ENCODE data around the gene LYVE1. TPM values are rescaled to one million over a fixed set of nuclear protein-coding genes. Genes with fewer than 3 reads are reported as not detected.

LYVE1 gene
- total and polyA plus RNA-seq, 5 donors from 2014 or later = not detected

DNA sequence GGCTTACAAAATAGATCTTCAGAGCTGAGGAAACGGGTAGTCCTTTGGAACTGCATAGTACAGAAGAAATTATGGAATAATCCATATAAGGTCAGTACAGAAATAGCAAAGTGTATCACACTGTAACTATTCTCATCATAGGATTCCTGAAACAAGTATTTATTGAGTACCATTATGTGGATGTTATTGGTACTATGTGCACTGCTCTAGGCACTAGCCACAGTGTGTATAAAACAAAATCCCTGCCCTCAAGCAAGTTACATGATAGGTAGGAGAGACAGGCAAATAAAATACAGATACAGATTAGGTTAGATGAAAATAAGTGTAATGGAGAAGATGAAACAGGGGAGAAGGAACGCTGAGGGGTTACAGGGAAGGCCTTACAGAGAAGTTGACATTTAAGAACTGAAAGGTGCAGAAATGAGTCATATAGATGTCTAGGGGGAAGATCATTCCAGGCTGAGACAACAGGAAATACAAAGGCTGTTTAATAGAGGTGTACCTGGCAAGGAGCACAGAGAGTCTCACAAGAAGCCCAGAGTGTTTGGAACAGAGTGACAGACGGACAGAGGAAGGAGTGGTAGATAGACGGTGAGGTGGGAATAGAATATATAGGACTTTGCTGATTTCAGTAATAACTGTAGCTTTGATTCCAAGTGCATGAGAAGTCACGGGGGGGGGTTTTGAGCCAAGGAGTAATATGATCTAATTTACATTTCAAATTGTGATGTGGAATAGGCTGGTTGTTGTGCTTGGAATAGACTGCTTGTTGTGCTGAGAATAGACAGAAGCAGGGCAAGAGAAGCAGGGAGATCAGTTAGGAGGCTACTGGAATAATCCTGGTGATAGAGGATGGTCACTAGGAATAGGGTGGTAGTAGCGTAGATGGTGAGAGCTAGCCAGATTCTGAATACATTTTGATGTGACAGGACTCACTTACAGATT, 41.2 kb downstream of the LYVE1 start:
- peaks cover 32% of the 10 kb centered on the region for H3K36me3 Mint-ChIP-seq

GRCh38 chr11:10524471-10524870, 44.0 kb downstream of the LYVE1 start:
- Mint-ChIP-seq H3K27me3 (no peaks in the 10 kb centered on the region), H3K36me3 (peaks cover 35% of the 10 kb centered on the region), H3K9me3 (no peaks in the 10 kb centered on the region), H3K4me3 (no peak overlapping the region), H3K4me1 (peaks cover 3 to 14% (median 7%) of the 10 kb centered on the region in 4 donors), H3K27ac (no peak overlapping the region)
- ATAC-seq (ENCODE audit: low read depth in 2 of 2) = no peak
- H3K4me3 ChIP-seq (ENCODE audit: low read depth, low read length) = no peak overlapping the region
- peaks cover 64% of the 10 kb centered on the region for H3K36me3 ChIP-seq (ENCODE audit: control insufficient read depth, insufficient read depth, low read length)
- no peak for DNase-seq
- no peaks in the 10 kb centered on the region for H3K27me3 ChIP-seq (ENCODE audit: control insufficient read depth, insufficient read depth, low read length)
- H3K9me3 ChIP-seq (ENCODE audit: control insufficient read depth in 2 of 2, low read length in 2 of 2) = no peaks in the 10 kb centered on the region
- no peak overlapping the region for H3K27ac ChIP-seq (ENCODE audit: insufficient read depth, low read length, poor library complexity, severe bottlenecking)
- H3K4me1 ChIP-seq (ENCODE audit: control insufficient read depth, insufficient read depth, low read length, poor library complexity, severe bottlenecking) = no peaks in the 10 kb centered on the region

More for the DNA sequence above, 41.2 kb downstream of the LYVE1 start:
- H3K4me1 ChIP-seq (ENCODE audit: control insufficient read depth, insufficient read depth, low read length, poor library complexity, severe bottlenecking) = no peaks in the 10 kb centered on the region
- Mint-ChIP-seq H3K9me3 (no peaks in the 10 kb centered on the region), H3K4me1 (peaks cover 3 to 14% (median 8%) of the 10 kb centered on the region in 4 donors), H3K27me3 (no peaks in the 10 kb centered on the region), H3K4me3 (no peak overlapping the region), H3K27ac (peak overlapping the region; percentile 13 to 40 (median 31))
- H3K9me3 ChIP-seq (ENCODE audit: control insufficient read depth in 2 of 2, low read length in 2 of 2) = no peaks in the 10 kb centered on the region
- no peak overlapping the region for H3K4me3 ChIP-seq (ENCODE audit: low read depth, low read length)
- ATAC-seq (ENCODE audit: low read depth in 2 of 2) (peak; percentile 65 to 68), DNase-seq (peak in 1 of 3 donors; percentile 35)
- no peaks in the 10 kb centered on the region for H3K27me3 ChIP-seq (ENCODE audit: control insufficient read depth, insufficient read depth, low read length)
- no peak overlapping the region for H3K27ac ChIP-seq (ENCODE audit: insufficient read depth, low read length, poor library complexity, severe bottlenecking)
- peaks cover 58% of the 10 kb centered on the region for H3K36me3 ChIP-seq (ENCODE audit: control insufficient read depth, insufficient read depth, low read length)

GRCh38 chr11:10522921-10523320, 45.5 kb downstream of the LYVE1 start:
- Histone ChIP-seq H3K4me3 (ENCODE audit: low read depth, low read length) (no peak overlapping the region), H3K36me3 (ENCODE audit: control insufficient read depth, insufficient read depth, low read length) (peaks cover 55% of the 10 kb centered on the region), H3K9me3 (ENCODE audit: control insufficient read depth in 2 of 2, low read length in 2 of 2) (no peaks in the 10 kb centered on the region), H3K27ac (ENCODE audit: insufficient read depth, low read length, poor library complexity, severe bottlenecking) (no peak overlapping the region), H3K27me3 (ENCODE audit: control insufficient read depth, insufficient read depth, low read length) (no peaks in the 10 kb centered on the region), H3K4me1 (ENCODE audit: control insufficient read depth, insufficient read depth, low read length, poor library complexity, severe bottlenecking) (no peaks in the 10 kb centered on the region)
- Mint-ChIP-seq H3K27ac (no peak overlapping the region), H3K4me3 (no peak overlapping the region), H3K4me1 (peaks cover under 1 to 14% (median 8%) of the 10 kb centered on the region in 4 donors), H3K9me3 (no peaks in the 10 kb centered on the region), H3K27me3 (no peaks in the 10 kb centered on the region), H3K36me3 (peaks cover 32% of the 10 kb centered on the region)
- DNase-seq (peak in 1 of 3 donors; percentile 28), ATAC-seq (ENCODE audit: low read depth in 2 of 2) (no peak)

DNA sequence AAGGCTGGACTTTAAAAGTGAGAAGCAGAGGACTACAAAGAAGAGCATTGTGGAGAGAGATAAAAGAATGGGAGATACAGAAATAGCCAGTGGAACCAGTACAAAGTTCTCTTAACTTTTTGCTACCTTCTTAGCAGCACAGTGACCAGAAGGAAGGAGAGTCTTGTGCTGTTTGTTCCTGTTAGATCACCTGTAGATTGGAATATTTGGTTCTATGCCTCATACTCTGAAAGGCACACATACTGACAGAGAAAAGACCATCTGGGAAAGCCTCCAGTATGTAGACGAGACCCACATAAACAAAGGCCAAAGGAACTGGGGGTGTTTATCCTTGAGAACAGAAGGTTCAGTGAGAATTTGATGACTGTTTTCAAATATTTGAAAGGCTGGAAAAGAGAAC, 46.2 kb downstream of the LYVE1 start:
- Mint-ChIP-seq H3K27ac (peak overlapping the region in 1 of 3 donors; percentile 8), H3K4me1 (peaks cover 3 to 10% (median 8%) of the 10 kb centered on the region in 4 donors), H3K27me3 (no peaks in the 10 kb centered on the region), H3K9me3 (no peaks in the 10 kb centered on the region), H3K4me3 (no peak overlapping the region), H3K36me3 (peaks cover 28% of the 10 kb centered on the region)
- DNase-seq (no peak), ATAC-seq (ENCODE audit: low read depth in 2 of 2) (no peak)
- H3K4me3 ChIP-seq (ENCODE audit: low read depth, low read length) = no peak overlapping the region
- no peak overlapping the region for H3K27ac ChIP-seq (ENCODE audit: insufficient read depth, low read length, poor library complexity, severe bottlenecking)
- H3K9me3 ChIP-seq (ENCODE audit: control insufficient read depth in 2 of 2, low read length in 2 of 2) = no peaks in the 10 kb centered on the region
- H3K27me3 ChIP-seq (ENCODE audit: control insufficient read depth, insufficient read depth, low read length) = no peaks in the 10 kb centered on the region
- peaks cover 53% of the 10 kb centered on the region for H3K36me3 ChIP-seq (ENCODE audit: control insufficient read depth, insufficient read depth, low read length)
- H3K4me1 ChIP-seq (ENCODE audit: control insufficient read depth, insufficient read depth, low read length, poor library complexity, severe bottlenecking) = no peaks in the 10 kb centered on the region

DNA sequence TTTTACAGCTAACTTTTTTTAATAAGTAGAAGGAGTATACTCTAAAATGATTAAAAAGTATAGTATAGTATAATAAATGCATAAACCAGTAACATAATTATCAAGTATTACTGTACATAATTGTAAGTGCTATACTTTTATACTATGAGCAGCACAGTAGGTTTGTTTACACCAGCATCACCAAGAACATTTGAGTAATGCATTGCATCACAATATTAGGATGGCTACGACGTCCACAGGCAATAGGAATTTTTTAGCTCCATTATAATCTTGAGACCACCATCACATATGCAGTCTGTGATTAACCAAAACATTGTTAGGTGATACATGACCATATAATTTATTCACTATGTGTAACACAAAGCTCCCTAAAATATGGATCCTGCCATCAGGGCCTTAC, 47.9 kb downstream of the LYVE1 start:
- H3K4me1 Mint-ChIP-seq = peaks cover 0 to 11% (median 5%) of the 10 kb centered on the region in 4 donors
- no peaks in the 10 kb centered on the region for H3K9me3 Mint-ChIP-seq
- Histone ChIP-seq H3K36me3 (ENCODE audit: control insufficient read depth, insufficient read depth, low read length) (peaks cover 50% of the 10 kb centered on the region), H3K27ac (ENCODE audit: insufficient read depth, low read length, poor library complexity, severe bottlenecking) (no peak overlapping the region), H3K9me3 (ENCODE audit: control insufficient read depth in 2 of 2, low read length in 2 of 2) (no peaks in the 10 kb centered on the region), H3K4me1 (ENCODE audit: control insufficient read depth, insufficient read depth, low read length, poor library complexity, severe bottlenecking) (no peaks in the 10 kb centered on the region), H3K27me3 (ENCODE audit: control insufficient read depth, insufficient read depth, low read length) (no peaks in the 10 kb centered on the region), H3K4me3 (ENCODE audit: low read depth, low read length) (no peak overlapping the region)
- no peaks in the 10 kb centered on the region for H3K27me3 Mint-ChIP-seq
- peaks cover 20% of the 10 kb centered on the region for H3K36me3 Mint-ChIP-seq
- no peak for DNase-seq
- ATAC-seq (ENCODE audit: low read depth in 2 of 2) = no peak
- no peak overlapping the region for H3K4me3 Mint-ChIP-seq
- no peak overlapping the region for H3K27ac Mint-ChIP-seq

- H3K36me3 ChIP-seq (ENCODE audit: control insufficient read depth, insufficient read depth, low read length) = peaks cover 55% of the 10 kb centered on the region
- no peak overlapping the region for H3K27ac Mint-ChIP-seq
Observed at GRCh38 chr11:10519630-10520029, 48.8 kb downstream of the LYVE1 start.

GRCh38 chr11:10518891-10519290, 49.6 kb downstream of the LYVE1 start:
- no peak overlapping the region for H3K4me3 Mint-ChIP-seq
- no peak for DNase-seq
- no peak overlapping the region for H3K27ac ChIP-seq (ENCODE audit: insufficient read depth, low read length, poor library complexity, severe bottlenecking)
- peaks cover 0 to 20% (median 8%) of the 10 kb centered on the region in 4 donors for H3K4me1 Mint-ChIP-seq
- H3K27ac Mint-ChIP-seq = peak overlapping the region in 1 of 3 donors; percentile 24
- no peak for ATAC-seq (ENCODE audit: low read depth in 2 of 2)
- peaks cover 27% of the 10 kb centered on the region for H3K36me3 Mint-ChIP-seq
- no peaks in the 10 kb centered on the region for H3K4me1 ChIP-seq (ENCODE audit: control insufficient read depth, insufficient read depth, low read length, poor library complexity, severe bottlenecking)
- no peaks in the 10 kb centered on the region for H3K27me3 Mint-ChIP-seq
- H3K9me3 ChIP-seq (ENCODE audit: control insufficient read depth in 2 of 2, low read length in 2 of 2) = no peaks in the 10 kb centered on the region
- no peaks in the 10 kb centered on the region for H3K9me3 Mint-ChIP-seq
- H3K36me3 ChIP-seq (ENCODE audit: control insufficient read depth, insufficient read depth, low read length) = peaks cover 56% of the 10 kb centered on the region
- H3K4me3 ChIP-seq (ENCODE audit: low read depth, low read length) = no peak overlapping the region
- H3K27me3 ChIP-seq (ENCODE audit: control insufficient read depth, insufficient read depth, low read length) = no peaks in the 10 kb centered on the region

More at GRCh38 chr11:10519630-10520029, 48.8 kb downstream of the LYVE1 start:
- Histone ChIP-seq H3K27ac (ENCODE audit: insufficient read depth, low read length, poor library complexity, severe bottlenecking) (no peak overlapping the region), H3K4me3 (ENCODE audit: low read depth, low read length) (no peak overlapping the region), H3K4me1 (ENCODE audit: control insufficient read depth, insufficient read depth, low read length, poor library complexity, severe bottlenecking) (no peaks in the 10 kb centered on the region), H3K27me3 (ENCODE audit: control insufficient read depth, insufficient read depth, low read length) (no peaks in the 10 kb centered on the region), H3K9me3 (ENCODE audit: control insufficient read depth in 2 of 2, low read length in 2 of 2) (no peaks in the 10 kb centered on the region)
- Mint-ChIP-seq H3K27me3 (no peaks in the 10 kb centered on the region), H3K9me3 (no peaks in the 10 kb centered on the region), H3K36me3 (peaks cover 26% of the 10 kb centered on the region), H3K4me3 (no peak overlapping the region), H3K4me1 (peaks cover 0 to 16% (median 8%) of the 10 kb centered on the region in 4 donors)
- no peak for ATAC-seq (ENCODE audit: low read depth in 2 of 2)
- DNase-seq = no peak

Data from CD4-positive, CD25-positive, alpha-beta regulatory T cell (primary cell).